ENCODE data around the gene TRAIP.

DNA sequence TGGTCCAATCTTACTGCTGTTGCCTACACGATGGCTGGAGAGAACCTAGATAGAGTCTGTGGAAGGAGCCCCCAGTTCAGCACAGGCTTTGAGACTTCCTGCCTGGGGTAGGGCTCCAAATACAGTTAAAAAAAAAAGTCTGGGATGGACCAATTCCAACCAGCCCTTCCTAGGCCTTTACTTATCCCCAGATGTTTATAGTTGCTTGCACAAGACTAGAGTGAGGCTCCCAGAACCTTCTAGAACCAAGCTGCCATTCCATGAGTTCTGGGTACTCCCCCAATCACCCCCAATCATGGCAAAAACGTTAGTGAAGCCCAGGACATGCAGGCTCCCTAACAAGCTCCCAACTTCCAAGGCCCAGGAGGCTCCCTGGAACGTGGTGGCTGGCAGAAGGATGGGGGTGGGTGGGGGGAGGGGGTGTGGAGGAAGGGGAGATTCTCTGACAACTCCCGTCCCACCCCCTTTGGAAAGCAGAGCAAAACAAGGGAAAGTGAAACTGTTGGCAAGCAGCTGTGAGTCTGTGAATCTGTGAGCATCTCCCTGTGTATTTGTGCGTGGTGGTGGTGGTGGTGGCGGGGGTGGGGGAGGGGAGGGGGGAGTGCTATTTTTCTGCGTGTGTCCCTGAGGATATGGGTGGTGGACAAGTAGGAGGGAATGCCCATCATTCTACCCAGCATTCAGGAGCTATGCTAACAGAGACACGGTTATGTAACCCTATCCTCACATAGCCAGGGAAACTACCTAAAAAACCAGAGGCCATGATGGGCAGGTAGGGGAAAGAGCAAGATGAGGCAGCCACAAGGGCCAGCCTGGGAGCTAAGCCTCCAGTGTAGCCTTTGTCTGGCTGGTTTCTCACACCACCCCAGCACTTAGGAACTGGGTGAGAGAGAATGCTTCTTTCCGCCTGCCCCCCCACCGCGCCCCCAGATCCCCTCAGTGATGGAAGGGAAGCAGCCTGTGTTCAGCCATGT is 45.3 kb upstream of the TRAIP start:
- TF ChIP-seq, protein P1, sequence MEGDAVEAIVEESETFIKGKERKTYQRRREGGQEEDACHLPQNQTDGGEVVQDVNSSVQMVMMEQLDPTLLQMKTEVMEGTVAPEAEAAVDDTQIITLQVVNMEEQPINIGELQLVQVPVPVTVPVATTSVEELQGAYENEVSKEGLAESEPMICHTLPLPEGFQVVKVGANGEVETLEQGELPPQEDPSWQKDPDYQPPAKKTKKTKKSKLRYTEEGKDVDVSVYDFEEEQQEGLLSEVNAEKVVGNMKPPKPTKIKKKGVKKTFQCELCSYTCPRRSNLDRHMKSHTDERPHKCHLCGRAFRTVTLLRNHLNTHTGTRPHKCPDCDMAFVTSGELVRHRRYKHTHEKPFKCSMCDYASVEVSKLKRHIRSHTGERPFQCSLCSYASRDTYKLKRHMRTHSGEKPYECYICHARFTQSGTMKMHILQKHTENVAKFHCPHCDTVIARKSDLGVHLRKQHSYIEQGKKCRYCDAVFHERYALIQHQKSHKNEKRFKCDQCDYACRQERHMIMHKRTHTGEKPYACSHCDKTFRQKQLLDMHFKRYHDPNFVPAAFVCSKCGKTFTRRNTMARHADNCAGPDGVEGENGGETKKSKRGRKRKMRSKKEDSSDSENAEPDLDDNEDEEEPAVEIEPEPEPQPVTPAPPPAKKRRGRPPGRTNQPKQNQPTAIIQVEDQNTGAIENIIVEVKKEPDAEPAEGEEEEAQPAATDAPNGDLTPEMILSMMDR (IDR thresholded peaks at IDR 0.05), result no peak
- TF ChIP-seq POLR2A (IDR thresholded peaks at IDR 0.05), result no peak

Measured in Peyer's patch (tissue), 4 donors.